ENCODE results near the gene FLVCR2.
"Not testable (repeated sequence)": the region's sequence is repeated elsewhere in the genome, so short reads cannot be mapped to it uniquely, and the experiment has no call there.

The FLVCR2 gene

DNA sequence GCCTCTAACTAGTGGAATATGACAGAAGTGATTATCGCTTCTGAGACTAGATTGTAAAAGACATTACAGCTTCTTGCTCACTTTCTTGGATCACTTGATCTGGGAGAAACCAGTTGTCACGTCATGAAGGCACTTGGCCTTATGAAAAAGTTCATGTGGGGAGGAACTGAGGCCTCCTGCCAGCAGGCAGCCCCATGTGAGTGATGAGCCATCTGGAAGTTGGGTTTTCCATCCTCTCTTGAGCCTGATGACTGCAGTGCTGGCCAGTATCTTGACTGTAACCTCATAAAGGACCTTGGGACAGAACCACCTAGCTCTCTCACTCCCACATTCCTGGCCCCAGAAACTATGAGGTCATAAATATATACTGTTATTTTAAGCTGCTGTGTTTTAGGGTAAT, 110.6 kb downstream of the FLVCR2 start:
- no peaks in the 10 kb centered on the region for H3K79me2 ChIP-seq (ENCODE audit: control insufficient read depth, low read length)
- no peak overlapping the region for H3K4me3 ChIP-seq (ENCODE audit: low read length)
- H3K4me2 ChIP-seq (ENCODE audit: low read length) = no peak overlapping the region
- H3K9me2 ChIP-seq (replicated peaks; ENCODE audit: control insufficient read depth, low read length) = no peaks in the 10 kb centered on the region
- no peaks in the 10 kb centered on the region for H3K9me3 ChIP-seq (ENCODE audit: control insufficient read depth, insufficient read depth, low read length)
- H4K20me1 ChIP-seq (ENCODE audit: control insufficient read depth, insufficient read depth, low read depth, low read length) = no peaks in the 10 kb centered on the region
- no peak for TF ChIP-seq EZH2phosphoT487 (IDR thresholded peaks at IDR 0.05; ENCODE audit: borderline replicate concordance, low read length)
- TF ChIP-seq, protein P1, sequence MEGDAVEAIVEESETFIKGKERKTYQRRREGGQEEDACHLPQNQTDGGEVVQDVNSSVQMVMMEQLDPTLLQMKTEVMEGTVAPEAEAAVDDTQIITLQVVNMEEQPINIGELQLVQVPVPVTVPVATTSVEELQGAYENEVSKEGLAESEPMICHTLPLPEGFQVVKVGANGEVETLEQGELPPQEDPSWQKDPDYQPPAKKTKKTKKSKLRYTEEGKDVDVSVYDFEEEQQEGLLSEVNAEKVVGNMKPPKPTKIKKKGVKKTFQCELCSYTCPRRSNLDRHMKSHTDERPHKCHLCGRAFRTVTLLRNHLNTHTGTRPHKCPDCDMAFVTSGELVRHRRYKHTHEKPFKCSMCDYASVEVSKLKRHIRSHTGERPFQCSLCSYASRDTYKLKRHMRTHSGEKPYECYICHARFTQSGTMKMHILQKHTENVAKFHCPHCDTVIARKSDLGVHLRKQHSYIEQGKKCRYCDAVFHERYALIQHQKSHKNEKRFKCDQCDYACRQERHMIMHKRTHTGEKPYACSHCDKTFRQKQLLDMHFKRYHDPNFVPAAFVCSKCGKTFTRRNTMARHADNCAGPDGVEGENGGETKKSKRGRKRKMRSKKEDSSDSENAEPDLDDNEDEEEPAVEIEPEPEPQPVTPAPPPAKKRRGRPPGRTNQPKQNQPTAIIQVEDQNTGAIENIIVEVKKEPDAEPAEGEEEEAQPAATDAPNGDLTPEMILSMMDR (IDR thresholded peaks at IDR 0.05; ENCODE audit: low read depth, low read length, poor library complexity, severe bottlenecking) = no peak
- H3K27me3 ChIP-seq (ENCODE audit: control insufficient read depth, low read length) = no peaks in the 10 kb centered on the region
- H3F3A ChIP-seq (ENCODE audit: control insufficient read depth, insufficient read depth) = no peaks in the 10 kb centered on the region
- peaks cover 41% of the 10 kb centered on the region for H3K36me3 ChIP-seq (ENCODE audit: control insufficient read depth, low read length)
- H3K4me1 ChIP-seq (ENCODE audit: control insufficient read depth, low read length) = no peaks in the 10 kb centered on the region
- H3K27ac ChIP-seq (ENCODE audit: low read depth, low read length) = no peak overlapping the region

DNA sequence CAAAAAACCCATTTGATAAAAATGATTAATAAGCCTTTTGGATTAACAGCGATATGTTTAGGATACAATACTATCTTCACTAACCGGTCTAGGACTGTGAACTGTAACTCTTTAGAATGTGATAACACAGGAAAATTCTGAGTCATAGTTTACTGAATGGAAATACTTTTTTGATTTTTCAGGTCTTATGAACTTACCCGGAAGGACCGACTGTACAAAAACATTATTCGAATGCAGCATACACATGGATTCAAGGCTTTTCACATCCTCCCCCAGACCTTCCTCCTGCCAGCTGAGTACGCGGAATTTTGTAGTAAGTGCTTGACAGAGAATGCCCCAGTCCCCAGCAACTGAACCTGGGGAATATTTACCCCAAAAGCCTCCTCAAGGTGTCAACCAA, 111.6 kb downstream of the FLVCR2 start:
- no peaks in the 10 kb centered on the region for H3K79me2 ChIP-seq (ENCODE audit: control insufficient read depth, low read length)
- no peak overlapping the region for H3K27ac ChIP-seq (ENCODE audit: low read depth, low read length)
- no peaks in the 10 kb centered on the region for H3K9me2 ChIP-seq (replicated peaks; ENCODE audit: control insufficient read depth, low read length)
- H3K4me2 ChIP-seq (ENCODE audit: low read length) = no peak overlapping the region
- no peaks in the 10 kb centered on the region for H4K20me1 ChIP-seq (ENCODE audit: control insufficient read depth, insufficient read depth, low read depth, low read length)
- H3K36me3 ChIP-seq (ENCODE audit: control insufficient read depth, low read length) = peaks cover 38% of the 10 kb centered on the region
- H3K27me3 ChIP-seq (ENCODE audit: control insufficient read depth, low read length) = no peaks in the 10 kb centered on the region
- H3K4me1 ChIP-seq (ENCODE audit: control insufficient read depth, low read length) = no peaks in the 10 kb centered on the region
- no peaks in the 10 kb centered on the region for H3F3A ChIP-seq (ENCODE audit: control insufficient read depth, insufficient read depth)
- TF ChIP-seq, protein P1 (IDR thresholded peaks at IDR 0.05; ENCODE audit: low read depth, low read length, poor library complexity, severe bottlenecking) = no peak
- no peak for TF ChIP-seq EZH2phosphoT487 (IDR thresholded peaks at IDR 0.05; ENCODE audit: borderline replicate concordance, low read length)
- H3K4me3 ChIP-seq (ENCODE audit: low read length) = no peak overlapping the region
- no peaks in the 10 kb centered on the region for H3K9me3 ChIP-seq (ENCODE audit: control insufficient read depth, insufficient read depth, low read length)

DNA sequence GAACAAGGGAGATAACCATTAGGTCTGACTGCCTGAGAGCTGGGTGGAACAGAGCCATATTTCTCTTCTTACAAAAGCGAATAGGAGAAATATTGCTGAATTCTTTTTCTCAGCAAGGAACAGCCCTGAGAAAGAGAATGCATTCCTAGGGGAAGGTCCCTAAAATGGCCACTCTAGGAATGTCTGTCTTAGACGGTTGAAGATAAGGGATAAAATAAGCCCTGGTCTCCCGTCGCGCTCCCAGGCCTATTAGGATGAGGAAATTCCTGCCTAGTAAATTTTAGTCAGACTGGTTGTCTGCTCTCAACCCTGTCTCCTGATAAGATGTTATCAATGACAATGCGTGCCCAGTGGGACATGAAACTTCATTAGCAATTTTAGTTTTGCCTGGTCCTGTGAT, 116.6 kb downstream of the FLVCR2 start:
- not testable (repeated sequence) for H3K4me1 ChIP-seq (ENCODE audit: control insufficient read depth, low read length); H3K9me2 ChIP-seq (replicated peaks; ENCODE audit: control insufficient read depth, low read length); H4K20me1 ChIP-seq (ENCODE audit: control insufficient read depth, insufficient read depth, low read depth, low read length); H3K27me3 ChIP-seq (ENCODE audit: control insufficient read depth, low read length); H3K4me3 ChIP-seq (ENCODE audit: low read length); H3F3A ChIP-seq (ENCODE audit: control insufficient read depth, insufficient read depth); H3K27ac ChIP-seq (ENCODE audit: low read depth, low read length); H3K79me2 ChIP-seq (ENCODE audit: control insufficient read depth, low read length); H3K4me2 ChIP-seq (ENCODE audit: low read length); H3K9me3 ChIP-seq (ENCODE audit: control insufficient read depth, insufficient read depth, low read length)
- H3K36me3 ChIP-seq (ENCODE audit: control insufficient read depth, low read length) = peaks cover 48% of the 10 kb centered on the region

DNA sequence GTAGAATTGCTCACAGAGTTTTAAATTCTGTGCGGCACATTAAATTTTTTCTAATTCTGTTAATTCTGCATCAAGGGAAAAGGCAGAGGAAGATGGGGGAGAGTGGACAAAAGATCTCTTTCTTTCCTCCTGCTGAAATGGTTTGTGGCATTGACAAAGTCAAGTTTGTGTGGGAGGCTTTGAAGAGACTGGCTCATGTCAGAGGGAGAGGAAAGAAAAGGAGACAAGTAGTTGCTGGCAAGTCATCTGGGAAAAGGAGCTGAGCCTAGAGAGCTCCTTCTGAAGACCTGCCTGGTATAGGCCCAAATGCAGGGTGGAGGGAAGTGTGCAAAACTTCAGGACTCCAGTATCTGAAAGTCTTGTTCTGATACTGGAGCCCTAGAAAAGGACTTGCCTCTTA, 119.0 kb downstream of the FLVCR2 start:
- Histone ChIP-seq H3K9me2 (replicated peaks; ENCODE audit: control insufficient read depth, low read length) (no peaks in the 10 kb centered on the region), H3K36me3 (ENCODE audit: control insufficient read depth, low read length) (peaks cover 37% of the 10 kb centered on the region), H3F3A (ENCODE audit: control insufficient read depth, insufficient read depth) (no peaks in the 10 kb centered on the region), H3K79me2 (ENCODE audit: control insufficient read depth, low read length) (no peaks in the 10 kb centered on the region), H3K27ac (ENCODE audit: low read depth, low read length) (no peak overlapping the region), H3K9me3 (ENCODE audit: control insufficient read depth, insufficient read depth, low read length) (no peaks in the 10 kb centered on the region), H3K4me2 (ENCODE audit: low read length) (no peak overlapping the region), H4K20me1 (ENCODE audit: control insufficient read depth, insufficient read depth, low read depth, low read length) (no peaks in the 10 kb centered on the region), H3K4me3 (ENCODE audit: low read length) (no peak overlapping the region), H3K4me1 (ENCODE audit: control insufficient read depth, low read length) (no peaks in the 10 kb centered on the region), H3K27me3 (ENCODE audit: control insufficient read depth, low read length) (no peaks in the 10 kb centered on the region)
- no peak for TF ChIP-seq EZH2phosphoT487 (IDR thresholded peaks at IDR 0.05; ENCODE audit: borderline replicate concordance, low read length)
- TF ChIP-seq, protein P1 (IDR thresholded peaks at IDR 0.05; ENCODE audit: low read depth, low read length, poor library complexity, severe bottlenecking) = no peak

Data from DOHH2 (cell line).